ENCODE data around the gene PLEKHM2.
"Not testable (repeated sequence)": the region's sequence is repeated elsewhere in the genome, so short reads cannot be mapped to it uniquely, and the experiment has no call there.

The PLEKHM2 gene

GRCh38 chr1:15684042-15684461, at the start of gene PLEKHM2:
TSS of gene PLEKHM2 (plus strand) at chr1:15684320. CDS start at chr1:15684559, 239 bp downstream.
- DNase-seq: no peak

- no peak for DNase-seq
Measured at GRCh38 chr1:15636436-15636835, 47.7 kb upstream of the PLEKHM2 start.

GRCh38 chr1:15637826-15638225, 46.3 kb upstream of the PLEKHM2 start:
- DNase-seq: no peak

- DNase-seq: no peak
Measured at GRCh38 chr1:15639262-15639661, 44.9 kb upstream of the PLEKHM2 start.

GRCh38 chr1:15639931-15640330, 44.2 kb upstream of the PLEKHM2 start:
- DNase-seq: no peak

- no peak for DNase-seq
Measured at GRCh38 chr1:15640667-15641066, 43.5 kb upstream of the PLEKHM2 start.

- DNase-seq: no peak
Measured at GRCh38 chr1:15649937-15650336, 34.2 kb upstream of the PLEKHM2 start.

GRCh38 chr1:15650433-15650832, 33.7 kb upstream of the PLEKHM2 start:
- no peak for DNase-seq

GRCh38 chr1:15652130-15652529, 32.0 kb upstream of the PLEKHM2 start:
- DNase-seq: not testable (repeated sequence)

GRCh38 chr1:15654091-15654690, 29.9 kb upstream of the PLEKHM2 start:
- no peak for DNase-seq

- DNase-seq: no peak
Measured at GRCh38 chr1:15656464-15656863, 27.7 kb upstream of the PLEKHM2 start.

- no peak for DNase-seq
Measured at GRCh38 chr1:15657021-15657420, 27.1 kb upstream of the PLEKHM2 start.

- DNase-seq: no peak
Measured at GRCh38 chr1:15660151-15660550, 24.0 kb upstream of the PLEKHM2 start.

GRCh38 chr1:15662477-15662876, 21.6 kb upstream of the PLEKHM2 start:
- DNase-seq: no peak

GRCh38 chr1:15663925-15664324, 20.2 kb upstream of the PLEKHM2 start:
- no peak for DNase-seq

- no peak for DNase-seq
Measured at GRCh38 chr1:15667362-15667761, 16.8 kb upstream of the PLEKHM2 start.

- no peak for DNase-seq
Measured at GRCh38 chr1:15668089-15668754, 15.9 kb upstream of the PLEKHM2 start.

- no peak for DNase-seq
Measured at GRCh38 chr1:15669074-15669473, 15.0 kb upstream of the PLEKHM2 start.

- DNase-seq: no peak
Measured at GRCh38 chr1:15669864-15670263, 14.3 kb upstream of the PLEKHM2 start.

GRCh38 chr1:15671430-15671829, 12.7 kb upstream of the PLEKHM2 start:
- no peak for DNase-seq

- no peak for DNase-seq
Measured at GRCh38 chr1:15674386-15675159, 9.5 kb upstream of the PLEKHM2 start.

GRCh38 chr1:15676010-15676409, 8.1 kb upstream of the PLEKHM2 start:
- no peak for DNase-seq

- DNase-seq: no peak
Measured at GRCh38 chr1:15676688-15677661, 7.1 kb upstream of the PLEKHM2 start.
